ENCODE data around the gene CCN5.

The CCN5 gene

GRCh38 chr20:44716309-44717106, 1.3 kb downstream of the CCN5 start:
- DNase-seq (ENCODE audit: low spot score) = no peak

DNA sequence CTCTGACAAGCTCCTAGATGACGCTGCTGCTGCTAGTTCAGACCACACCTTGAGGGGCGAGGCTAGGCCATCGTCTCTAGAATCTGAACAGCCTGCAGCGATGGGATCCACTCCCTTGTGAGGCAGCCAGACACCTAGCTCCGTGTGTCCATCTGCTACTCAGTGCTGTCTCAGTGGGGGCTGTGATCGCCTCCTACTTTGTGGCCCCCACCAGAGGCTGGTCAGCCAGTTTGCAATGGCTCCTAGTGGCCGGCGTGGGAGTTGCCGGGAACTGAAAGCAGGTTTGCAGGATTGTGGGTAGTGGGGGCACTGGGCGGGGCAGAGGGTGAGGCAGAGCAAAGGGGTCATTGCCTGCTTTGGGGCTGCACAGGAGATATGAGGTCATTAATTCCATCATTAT, 2.8 kb downstream of the CCN5 start:
- DNase-seq (ENCODE audit: low spot score) = no peak

DNA sequence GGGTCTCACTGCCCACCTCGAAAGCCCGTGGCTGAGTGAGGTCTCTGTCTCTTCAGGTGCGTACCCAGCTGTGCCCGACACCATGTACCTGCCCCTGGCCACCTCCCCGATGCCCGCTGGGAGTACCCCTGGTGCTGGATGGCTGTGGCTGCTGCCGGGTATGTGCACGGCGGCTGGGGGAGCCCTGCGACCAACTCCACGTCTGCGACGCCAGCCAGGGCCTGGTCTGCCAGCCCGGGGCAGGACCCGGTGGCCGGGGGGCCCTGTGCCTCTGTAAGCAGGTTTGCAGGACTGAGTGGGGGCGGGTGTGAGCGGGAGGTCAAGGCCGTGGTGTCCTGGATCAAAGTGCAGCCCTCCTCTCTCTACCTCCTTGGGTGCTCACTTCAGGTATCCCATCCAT, 4.7 kb downstream of the CCN5 start:
- DNase-seq (ENCODE audit: low spot score) = no peak

DNA sequence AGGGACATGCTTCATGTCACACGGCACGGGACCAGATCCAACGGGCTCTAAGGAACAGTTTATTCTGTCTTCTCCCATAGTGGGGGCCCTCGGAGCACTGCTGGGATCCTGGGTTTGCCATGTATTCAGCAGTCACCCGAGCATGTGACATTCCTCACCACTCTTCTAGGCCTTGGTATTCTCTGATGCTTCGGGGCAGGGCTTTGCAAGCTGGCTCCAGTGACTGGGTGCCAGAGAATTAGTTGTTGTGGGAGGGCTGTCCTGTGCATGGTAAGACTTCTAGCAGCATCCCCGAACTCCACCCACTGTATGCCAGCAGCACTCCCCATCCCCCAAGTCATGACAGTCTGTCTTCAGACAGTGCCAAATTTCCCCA, 5.4 kb downstream of the CCN5 start:
- no peak for DNase-seq (ENCODE audit: low spot score)

DNA sequence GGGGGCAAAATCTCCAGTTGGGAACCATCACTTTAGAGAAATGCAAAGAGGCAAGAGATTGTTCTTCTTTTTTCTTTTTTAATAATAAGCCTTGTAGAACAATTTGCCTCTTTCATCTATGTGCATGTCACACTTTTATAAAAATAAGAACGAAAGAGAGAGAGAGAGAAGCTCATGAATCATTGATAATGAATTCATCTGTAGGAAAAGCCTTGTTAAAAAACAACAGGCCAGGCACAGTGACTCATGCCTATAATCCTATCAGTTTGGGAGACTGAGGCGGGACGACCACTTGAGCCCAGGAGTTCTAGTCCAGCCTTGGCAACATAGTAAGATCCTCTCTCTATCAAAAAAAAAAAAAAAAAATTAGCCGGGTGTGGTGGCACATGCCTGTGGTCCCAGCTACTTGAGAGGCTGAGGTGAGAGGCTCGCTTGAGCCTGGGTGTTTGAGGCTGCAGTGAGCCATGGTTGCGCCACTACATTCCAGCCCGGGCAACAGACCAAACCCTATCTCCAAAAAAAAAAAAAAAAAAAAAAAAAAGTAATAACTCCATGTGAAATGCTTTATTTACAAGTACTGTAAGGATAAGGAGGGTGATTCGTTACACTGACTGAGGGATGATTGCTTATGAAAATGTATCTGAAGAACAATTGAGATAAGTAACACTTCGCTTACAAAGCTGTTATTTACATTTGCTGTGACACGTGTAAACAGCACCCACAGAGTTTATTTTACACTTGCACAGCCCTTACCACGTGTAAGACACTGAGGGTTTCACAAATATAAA, 6.0 kb downstream of the CCN5 start:
- DNase-seq (ENCODE audit: low spot score) = no peak

- no peak for DNase-seq (ENCODE audit: low spot score)
Measured at GRCh38 chr20:44721785-44722054, 6.6 kb downstream of the CCN5 start.

DNA sequence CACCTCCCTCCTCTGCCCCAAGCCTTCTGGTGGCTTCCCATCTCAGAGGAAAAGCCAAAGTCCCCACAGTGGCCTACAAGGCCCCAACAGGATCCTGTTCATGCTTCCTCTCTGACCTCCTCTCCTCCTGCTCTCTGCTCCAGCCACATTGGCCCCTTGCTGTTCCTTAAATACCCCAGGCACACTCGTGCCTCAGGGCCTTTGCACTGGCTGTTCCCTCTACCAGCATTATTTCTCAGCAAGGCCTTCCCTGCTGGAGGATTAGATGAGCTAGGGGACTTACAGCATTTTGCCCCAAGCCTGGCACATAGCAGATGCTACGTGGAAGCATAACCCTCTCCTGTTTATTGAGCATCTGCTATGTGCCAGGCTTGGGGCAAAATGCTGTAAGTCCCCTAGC, 7.8 kb downstream of the CCN5 start:
- DNase-seq (ENCODE audit: low spot score) = no peak

GRCh38 chr20:44723391-44723790, 8.2 kb downstream of the CCN5 start:
- no peak for DNase-seq (ENCODE audit: low spot score)

- no peak for DNase-seq (ENCODE audit: low spot score)
Measured at GRCh38 chr20:44723798-44724362, 8.7 kb downstream of the CCN5 start.

GRCh38 chr20:44724423-44725091, 9.4 kb downstream of the CCN5 start:
- DNase-seq (ENCODE audit: low spot score) = no peak

DNA sequence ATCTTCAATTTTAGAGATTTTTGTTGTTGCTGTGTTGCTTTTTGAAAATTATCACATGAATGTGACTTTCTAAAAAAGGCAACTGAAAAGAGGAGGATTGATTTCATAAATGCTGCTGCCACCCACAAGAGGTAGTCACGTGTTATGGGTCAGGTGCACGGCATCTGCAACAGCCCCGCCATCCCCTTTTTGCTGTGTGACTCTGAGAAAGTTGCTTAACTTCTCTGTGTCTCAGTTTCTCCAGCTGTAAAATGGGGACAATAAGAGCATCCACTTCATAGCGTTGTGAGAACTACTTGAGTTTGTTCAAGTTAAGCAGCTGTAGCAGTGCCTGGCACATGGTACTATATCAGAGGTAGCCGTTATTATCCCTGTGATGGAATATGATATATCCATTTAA, 10.7 kb downstream of the CCN5 start:
- no peak for DNase-seq (ENCODE audit: low spot score)

DNA sequence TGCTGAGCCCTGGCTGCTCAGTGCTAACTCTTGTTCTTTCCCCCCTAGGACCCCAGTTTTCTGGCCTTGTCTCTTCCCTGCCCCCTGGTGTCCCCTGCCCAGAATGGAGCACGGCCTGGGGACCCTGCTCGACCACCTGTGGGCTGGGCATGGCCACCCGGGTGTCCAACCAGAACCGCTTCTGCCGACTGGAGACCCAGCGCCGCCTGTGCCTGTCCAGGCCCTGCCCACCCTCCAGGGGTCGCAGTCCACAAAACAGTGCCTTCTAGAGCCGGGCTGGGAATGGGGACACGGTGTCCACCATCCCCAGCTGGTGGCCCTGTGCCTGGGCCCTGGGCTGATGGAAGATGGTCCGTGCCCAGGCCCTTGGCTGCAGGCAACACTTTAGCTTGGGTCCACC, 11.9 kb downstream of the CCN5 start:
- no peak for DNase-seq (ENCODE audit: low spot score)

GRCh38 chr20:44727651-44728050, 12.5 kb downstream of the CCN5 start:
- no peak for DNase-seq (ENCODE audit: low spot score)

DNA sequence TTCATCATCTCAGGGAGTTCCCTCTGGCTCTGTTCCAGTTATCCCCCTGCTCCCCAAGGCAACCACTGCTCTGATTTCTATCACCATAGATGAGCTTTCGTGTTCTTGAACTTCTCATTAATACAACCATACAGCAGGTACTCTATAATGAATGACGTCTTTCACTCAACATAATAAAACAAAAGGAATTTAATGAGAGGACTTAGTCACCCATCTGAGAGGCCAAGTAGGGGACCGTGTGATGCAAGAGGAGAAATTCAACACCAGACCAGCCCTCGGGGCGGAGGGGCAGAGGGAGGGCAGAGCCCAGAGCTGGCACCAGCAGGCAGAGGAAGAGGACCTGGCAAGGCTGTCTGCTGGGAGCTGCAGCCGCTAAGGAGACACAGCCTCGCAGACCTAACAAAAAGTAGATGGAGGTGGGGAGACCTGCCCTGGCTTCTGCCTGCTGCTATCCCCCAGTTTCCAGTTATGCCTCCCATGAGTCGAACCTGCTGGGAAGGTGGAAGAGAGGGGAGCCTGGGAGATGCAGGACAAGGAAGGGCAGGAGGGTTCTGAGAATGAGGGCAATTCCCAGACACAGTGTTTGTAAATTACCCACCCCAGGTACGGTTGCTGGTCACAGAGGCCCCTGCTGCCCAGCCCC, 13.8 kb downstream of the CCN5 start:
- no peak for DNase-seq (ENCODE audit: low spot score)

DNA sequence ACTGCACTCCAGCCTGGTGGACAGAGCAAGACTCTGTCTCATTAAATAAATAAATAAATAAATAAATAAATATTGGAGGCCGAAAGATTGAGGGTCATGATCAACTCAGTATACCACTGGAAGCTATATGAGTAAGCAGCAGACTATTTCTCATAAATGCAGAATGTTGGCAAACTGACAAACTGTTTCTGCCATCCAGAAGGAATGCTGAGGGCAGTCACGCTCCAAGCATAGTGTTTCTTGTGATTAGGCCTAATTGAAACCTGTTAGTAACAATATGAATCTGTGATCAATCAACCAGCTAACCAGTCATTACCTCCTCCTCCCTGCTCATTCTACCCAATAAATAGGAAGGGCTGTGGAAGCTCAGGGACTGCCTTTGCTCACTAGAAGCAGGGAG, 15.3 kb downstream of the CCN5 start:
- no peak for DNase-seq (ENCODE audit: low spot score)

DNA sequence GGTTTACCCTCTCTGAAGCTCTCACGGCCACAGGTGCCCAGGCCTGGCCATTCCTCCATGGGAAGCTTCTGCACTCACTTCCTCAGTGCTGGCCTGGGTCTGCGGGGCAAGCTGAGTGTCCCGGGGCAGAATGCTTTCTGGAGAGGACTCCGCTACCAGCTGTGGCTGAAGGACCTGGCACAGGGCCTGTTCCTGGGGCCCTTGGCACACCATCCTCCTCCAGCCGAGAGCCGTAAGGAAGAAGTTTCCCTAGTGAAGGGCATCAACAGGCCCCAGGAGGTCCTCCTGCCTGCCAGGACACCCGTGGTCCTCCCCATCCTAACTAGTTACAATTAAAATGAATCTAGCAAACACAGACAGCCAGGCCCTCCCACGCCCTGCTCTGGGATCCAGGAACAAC, 16.5 kb downstream of the CCN5 start:
- DNase-seq (ENCODE audit: low spot score) = no peak

- DNase-seq (ENCODE audit: low spot score) = no peak
Measured at GRCh38 chr20:44732327-44732726, 17.2 kb downstream of the CCN5 start.

- peak; percentile 49 for DNase-seq (ENCODE audit: low spot score)
Measured at GRCh38 chr20:44733341-44734069, 18.3 kb downstream of the CCN5 start.

DNA sequence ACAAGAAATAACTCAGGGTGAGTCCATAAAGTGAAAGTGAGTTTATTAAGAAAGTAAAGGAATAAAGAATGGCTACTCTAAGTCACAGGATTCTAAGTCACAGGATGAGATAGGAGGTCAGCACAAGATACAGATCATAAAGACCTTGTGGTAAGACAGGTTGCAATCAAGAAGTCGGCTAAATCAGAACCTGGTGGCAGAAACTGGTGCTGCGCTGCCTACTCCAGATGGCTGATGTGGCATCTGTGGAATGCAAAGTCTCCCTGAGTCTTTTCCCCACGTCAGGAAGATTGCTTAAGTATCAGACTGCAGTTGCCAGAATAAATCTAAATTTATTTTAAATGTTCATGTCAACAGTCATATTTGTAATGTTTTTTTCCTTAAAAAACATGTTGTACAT, 19.8 kb downstream of the CCN5 start:
- no peak for DNase-seq (ENCODE audit: low spot score)

GRCh38 chr20:44735816-44736169, 20.6 kb downstream of the CCN5 start:
- no peak for DNase-seq (ENCODE audit: low spot score)

DNA sequence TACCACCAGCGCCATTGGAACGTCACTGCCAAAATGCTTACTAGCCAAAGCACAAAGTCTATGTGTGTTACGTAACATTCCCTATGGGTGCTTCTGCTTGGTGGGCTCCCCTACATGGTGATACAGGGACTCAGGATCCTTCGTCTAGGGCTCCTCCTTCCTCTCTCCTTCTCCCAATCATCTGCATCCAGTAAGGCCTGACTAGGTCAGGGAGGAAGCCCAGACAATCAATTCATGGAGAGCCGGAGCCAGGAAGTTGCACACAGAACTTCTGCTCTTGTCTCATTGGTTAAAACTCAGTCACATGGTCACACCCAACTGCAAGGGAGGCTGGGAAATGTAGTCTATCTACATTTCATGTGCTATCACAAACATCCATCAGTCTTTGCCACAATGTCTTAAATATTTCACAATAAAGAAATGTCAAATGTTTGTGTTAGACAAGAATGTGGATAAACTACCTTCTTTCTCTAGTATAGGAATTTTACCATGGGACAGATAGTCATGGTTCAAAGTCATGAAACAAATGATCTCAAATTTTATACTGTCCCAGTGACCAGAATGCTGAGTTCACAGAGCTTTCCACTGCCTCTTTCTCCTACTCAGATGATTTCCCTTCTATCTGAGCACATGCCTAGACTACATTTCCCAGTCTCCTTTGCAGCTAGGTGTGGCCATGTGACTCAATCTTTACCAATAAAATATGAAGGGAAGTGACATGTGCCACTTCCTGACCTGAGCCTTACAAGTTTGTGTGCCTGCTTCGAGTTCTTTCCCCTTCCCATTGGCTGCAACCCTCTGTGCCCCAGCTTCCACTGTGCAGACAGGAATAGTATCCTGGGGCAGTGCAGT, 21.2 kb downstream of the CCN5 start:
- DNase-seq (ENCODE audit: low spot score) = peak; percentile 41
